ENCODE measurements around the gene TET1.

DNA sequence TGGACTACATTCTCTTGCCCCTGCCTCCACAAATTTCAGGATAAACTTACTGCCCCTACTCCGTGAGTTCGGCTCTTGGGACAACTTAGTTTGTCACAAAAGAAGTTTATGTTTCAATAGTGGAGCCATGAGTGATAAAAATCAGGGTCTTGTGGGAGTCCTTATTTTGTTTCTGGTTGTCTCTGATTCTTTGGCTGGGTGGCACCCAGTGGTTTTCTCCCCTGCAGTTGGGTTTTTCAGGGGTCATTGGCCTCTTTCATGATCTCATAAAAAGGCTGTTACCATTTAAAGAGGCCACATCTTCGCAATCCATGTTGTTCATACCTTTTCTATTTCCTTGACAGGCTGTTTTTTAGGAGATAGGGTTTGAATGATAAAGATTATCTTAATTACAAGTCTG, 5.5 kb downstream of the TET1 start:
- TF ChIP-seq BHLHE40 (IDR thresholded peaks at IDR 0.05; ENCODE audit: borderline replicate concordance) (no peak), NFRKB (IDR thresholded peaks at IDR 0.05) (no peak), ARNT (IDR thresholded peaks at IDR 0.05) (no peak), HDGF (IDR thresholded peaks at IDR 0.05; ENCODE audit: borderline replicate concordance) (no peak), ZNF384 (IDR thresholded peaks at IDR 0.05) (no peak), SP1 (IDR thresholded peaks at IDR 0.05) (no peak), FOXM1 (IDR thresholded peaks at IDR 0.05; ENCODE audit: borderline replicate concordance) (no peak), L3MBTL2 (conservative IDR thresholded peaks at IDR 0.05) (no peak), FOXA1 (IDR thresholded peaks at IDR 0.05) (no peak)
- TF ChIP-seq, protein P1, sequence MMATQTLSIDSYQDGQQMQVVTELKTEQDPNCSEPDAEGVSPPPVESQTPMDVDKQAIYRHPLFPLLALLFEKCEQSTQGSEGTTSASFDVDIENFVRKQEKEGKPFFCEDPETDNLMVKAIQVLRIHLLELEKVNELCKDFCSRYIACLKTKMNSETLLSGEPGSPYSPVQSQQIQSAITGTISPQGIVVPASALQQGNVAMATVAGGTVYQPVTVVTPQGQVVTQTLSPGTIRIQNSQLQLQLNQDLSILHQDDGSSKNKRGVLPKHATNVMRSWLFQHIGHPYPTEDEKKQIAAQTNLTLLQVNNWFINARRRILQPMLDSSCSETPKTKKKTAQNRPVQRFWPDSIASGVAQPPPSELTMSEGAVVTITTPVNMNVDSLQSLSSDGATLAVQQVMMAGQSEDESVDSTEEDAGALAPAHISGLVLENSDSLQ (IDR thresholded peaks at IDR 0.05): no peak

Data from HEK293T (cell line).